Mesodermal cell (in vitro differentiated cells): Measurements from ENCODE around the gene TIMP4.
A peak's percentile ranks its signal among the peaks of the same experiment; 100 is the strongest.

ENCODE experiments used
- H3K27ac ChIP-seq: 2 replicates; pipeline ENCODE4 v1.7.0; 2013; ENCODE audit warnings: mild to moderate bottlenecking, low read depth, low read length, moderate library complexity; ENCODE audit not compliant: severe bottlenecking
- H3K36me3 ChIP-seq: 2 replicates; pipeline ENCODE4 v1.7.1; 2013; ENCODE audit warnings: mild to moderate bottlenecking, low read length, moderate library complexity; ENCODE audit not compliant: control insufficient read depth, insufficient read depth
- H3K4me1 ChIP-seq: one replicate; pipeline ENCODE4 v1.7.1; 2013; ENCODE audit warnings: mild to moderate bottlenecking, low read length; ENCODE audit not compliant: insufficient read depth, control insufficient read depth, poor library complexity, severe bottlenecking
- H3K4me3 ChIP-seq: 2 replicates; pipeline ENCODE4 v1.7.0; 2013; ENCODE audit warnings: low read length, control low read depth, mild to moderate bottlenecking; ENCODE audit not compliant: insufficient read depth, poor library complexity, severe bottlenecking; ENCODE audit errors: extremely low read depth
- H3K9me3 ChIP-seq: 2 replicates; pipeline ENCODE4 v1.7.1; 2013; ENCODE audit warnings: mild to moderate bottlenecking, low read length, moderate library complexity; ENCODE audit not compliant: control insufficient read depth
- WGBS, 2 experiments: methylation state at CpG; one replicate each; pipeline ENCODE4 v1.1.5; 2013; ENCODE audit warnings: missing lambda C conversion rate in 2 of 2; ENCODE audit not compliant: insufficient coverage in 2 of 2; 5-methylcytosine and 5-hydroxymethylcytosine counted together

The TIMP4 gene

DNA sequence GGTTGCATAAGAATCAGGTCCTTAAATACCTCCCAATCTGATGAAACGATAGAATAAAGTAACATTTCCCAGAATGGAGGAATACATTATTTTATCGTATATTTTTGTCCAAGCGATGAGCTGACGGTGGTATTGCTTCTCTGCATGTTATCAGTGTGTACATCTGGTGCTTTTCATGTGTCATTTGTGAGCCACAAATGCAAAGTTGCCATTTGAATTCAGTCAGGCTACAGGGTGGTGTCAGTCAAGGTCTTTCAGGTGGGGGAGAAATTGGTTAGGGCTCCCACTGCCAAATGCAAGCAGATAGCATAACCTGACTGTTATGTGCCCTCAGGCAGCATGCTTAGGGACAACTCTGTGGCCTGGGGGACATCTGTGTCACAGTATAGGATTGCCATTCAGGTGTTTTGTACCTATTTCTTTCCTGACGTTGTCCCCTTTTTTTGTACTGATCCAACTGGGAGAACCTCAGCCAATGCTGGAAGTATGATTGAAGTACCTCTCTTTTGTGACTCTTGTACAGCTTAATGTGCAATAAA is 26.5 kb upstream of the TIMP4 start:
- WGBS, 2 experiments: 96 to 100% methylated on average over 2 to 4 of the region's 5 CpGs
- Histone ChIP-seq H3K27ac (no peak overlapping the region), H3K4me3 (no peak overlapping the region), H3K9me3 (no peaks in the 10 kb centered on the region), H3K4me1 (peaks cover 22% of the 10 kb centered on the region), H3K36me3 (no peaks in the 10 kb centered on the region)

DNA sequence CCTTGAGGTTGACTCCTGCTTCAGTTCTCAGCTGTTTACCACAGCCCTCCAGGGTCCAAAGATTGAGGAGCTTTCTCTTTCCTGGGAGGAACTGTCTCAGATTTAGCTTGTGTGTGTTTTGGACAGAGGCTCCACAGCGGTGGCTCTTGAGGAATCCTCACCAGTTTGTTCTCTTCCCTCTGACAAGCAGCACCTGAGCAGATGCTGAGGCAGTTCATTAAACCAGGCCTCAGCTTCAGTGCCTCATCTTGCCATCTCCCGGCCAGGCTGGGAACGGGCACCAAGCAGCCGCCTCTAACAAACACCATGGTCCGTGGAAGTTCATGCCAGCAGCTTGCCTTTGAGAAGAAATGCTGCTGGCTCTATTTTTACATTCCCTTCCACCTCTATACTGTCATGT is 25.8 kb upstream of the TIMP4 start:
- Histone ChIP-seq H3K9me3 (no peaks in the 10 kb centered on the region), H3K4me1 (peaks cover 22% of the 10 kb centered on the region), H3K4me3 (no peak overlapping the region), H3K36me3 (no peaks in the 10 kb centered on the region), H3K27ac (no peak overlapping the region)
- 93 to 96% methylated on average over 4 of the region's 5 CpGs for WGBS, 2 experiments

DNA sequence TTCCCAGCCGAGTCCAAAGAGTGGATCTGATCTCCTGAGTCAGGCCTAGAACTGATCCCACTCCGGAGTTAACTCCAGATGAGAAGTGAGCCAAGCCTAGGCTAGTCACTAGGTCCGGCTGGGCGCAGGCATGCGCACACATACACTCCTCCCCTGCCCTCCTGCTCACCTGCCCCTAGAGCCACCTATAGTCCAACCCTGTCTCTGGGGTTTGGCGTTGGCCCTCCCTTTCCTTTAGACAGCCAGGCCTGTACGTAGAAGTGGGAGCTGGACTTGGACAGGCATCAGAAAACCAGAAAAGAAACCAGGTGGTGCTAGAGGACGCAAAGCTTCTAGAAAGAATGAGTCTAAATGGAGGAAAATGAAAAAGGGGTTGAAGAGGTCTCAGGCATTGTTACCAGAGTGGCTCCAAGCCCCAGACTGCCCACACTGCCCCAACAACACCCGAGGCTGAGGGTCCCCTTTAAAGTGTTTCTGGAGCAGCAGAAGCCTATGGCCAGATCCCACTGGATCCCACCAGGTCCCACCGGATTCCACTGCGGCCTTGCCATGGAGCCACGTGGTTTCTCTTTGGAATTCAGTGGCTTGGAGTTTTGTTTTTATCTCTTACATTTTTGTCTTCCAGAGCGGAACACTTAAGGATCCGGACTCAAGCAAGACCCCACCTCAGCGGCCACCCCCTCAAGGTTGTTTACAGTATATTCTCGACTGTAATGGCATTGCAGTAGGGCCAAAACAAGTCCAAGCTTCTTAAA is 24.2 kb upstream of the TIMP4 start:
- peaks cover 21% of the 10 kb centered on the region for H3K4me1 ChIP-seq
- 93 to 99% methylated on average over 10 to 12 of the region's 16 CpGs for WGBS, 2 experiments
- no peak overlapping the region for H3K27ac ChIP-seq
- H3K9me3 ChIP-seq: no peaks in the 10 kb centered on the region
- H3K4me3 ChIP-seq: no peak overlapping the region
- no peaks in the 10 kb centered on the region for H3K36me3 ChIP-seq

DNA sequence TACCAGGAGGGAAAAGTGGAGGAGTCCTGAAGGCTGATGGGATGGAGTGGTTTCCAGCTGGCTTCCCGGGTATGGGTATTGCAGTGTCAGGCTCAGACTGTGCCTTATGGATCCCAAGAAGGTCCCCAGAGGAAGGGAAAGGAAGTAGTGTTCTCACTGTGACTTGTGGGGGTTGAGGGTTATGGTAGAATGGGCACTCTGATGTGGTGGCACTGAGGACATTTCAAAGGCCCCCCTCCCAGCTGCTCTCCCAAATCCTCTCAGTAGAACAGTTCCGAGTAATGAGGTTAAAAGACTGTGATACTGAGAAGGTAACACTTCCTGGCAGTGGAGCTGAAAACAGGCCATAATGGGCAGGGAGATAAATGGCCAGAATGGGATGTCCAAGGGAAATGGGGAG is 23.1 kb upstream of the TIMP4 start:
- Histone ChIP-seq H3K4me3 (no peak overlapping the region), H3K36me3 (no peaks in the 10 kb centered on the region), H3K4me1 (peaks cover 16% of the 10 kb centered on the region), H3K27ac (no peak overlapping the region), H3K9me3 (no peaks in the 10 kb centered on the region)
- WGBS, 2 experiments: no CpG with 5 or more reads among the region's 2 CpGs

DNA sequence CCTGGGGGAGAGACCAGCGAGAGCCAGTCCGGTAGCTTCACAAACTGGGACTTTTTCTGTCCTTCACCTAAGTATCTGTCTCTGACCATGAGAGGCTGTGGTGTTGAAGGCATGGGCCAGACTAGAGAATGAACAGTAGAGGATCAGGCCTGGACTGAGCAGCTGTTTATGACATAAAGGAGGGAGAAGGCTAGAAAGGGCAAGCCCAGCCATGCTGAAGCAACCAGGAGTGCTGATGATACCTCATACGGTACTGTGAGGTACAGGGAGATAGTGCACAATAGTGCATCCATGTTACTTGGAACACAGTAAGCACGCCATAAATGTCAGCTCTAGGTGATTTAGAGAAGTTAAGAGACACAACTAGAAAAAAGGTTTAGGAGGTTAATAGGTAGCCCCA is 22.6 kb upstream of the TIMP4 start:
- no peaks in the 10 kb centered on the region for H3K9me3 ChIP-seq
- 92 to 94% methylated on average over 2 to 4 of the region's 4 CpGs for WGBS, 2 experiments
- H3K4me1 ChIP-seq: peaks cover 15% of the 10 kb centered on the region

DNA sequence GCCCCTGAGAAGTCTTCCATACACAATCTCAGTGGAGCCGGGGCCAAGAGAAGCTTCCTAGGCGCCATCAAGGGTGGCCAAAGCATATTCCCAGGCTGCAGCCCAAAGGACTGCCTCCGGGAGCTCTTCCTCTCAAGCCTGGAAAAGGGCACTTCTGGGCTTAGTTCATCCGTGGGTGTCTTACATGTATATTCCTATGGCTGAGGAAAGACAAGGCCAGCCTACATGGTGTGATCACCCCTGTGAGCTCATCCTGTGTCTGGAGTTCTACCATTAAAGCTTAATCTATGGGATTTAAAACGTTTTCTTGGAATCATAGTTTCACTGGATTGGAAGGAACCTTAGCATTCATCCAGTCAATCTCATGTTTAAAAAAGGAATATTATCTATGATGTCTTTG is 21.9 kb upstream of the TIMP4 start:
- Histone ChIP-seq H3K36me3 (no peaks in the 10 kb centered on the region), H3K9me3 (no peaks in the 10 kb centered on the region), H3K4me3 (no peak overlapping the region), H3K4me1 (peaks cover 15% of the 10 kb centered on the region), H3K27ac (no peak overlapping the region)
- WGBS, 2 experiments: 93 to 95% methylated on average over 4 of the region's 5 CpGs

More for the DNA sequence above, 22.6 kb upstream of the TIMP4 start:
- no peak overlapping the region for H3K4me3 ChIP-seq
- H3K36me3 ChIP-seq: no peaks in the 10 kb centered on the region
- H3K27ac ChIP-seq: no peak overlapping the region

DNA sequence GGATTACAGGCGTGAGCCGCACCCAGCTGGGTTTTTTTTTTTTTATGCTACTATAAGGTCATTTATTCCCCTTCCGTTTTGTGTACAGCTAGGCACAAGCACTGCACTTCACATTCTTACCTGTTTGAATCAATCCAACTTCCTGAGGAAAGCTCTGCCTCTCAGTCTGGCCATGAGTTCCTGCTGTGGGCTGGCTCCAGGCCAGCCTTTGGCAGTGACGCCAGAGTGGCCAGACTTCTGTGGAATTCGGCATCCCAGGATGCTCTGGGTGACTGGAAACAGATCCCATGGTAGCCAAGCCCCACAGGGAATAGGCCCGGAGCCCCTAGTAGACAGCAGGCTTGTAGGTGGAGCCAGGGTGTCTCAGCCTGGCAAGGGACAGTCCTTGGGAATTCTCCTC is 21.5 kb upstream of the TIMP4 start:
- no peaks in the 10 kb centered on the region for H3K9me3 ChIP-seq
- H3K4me3 ChIP-seq: no peak overlapping the region
- H3K27ac ChIP-seq: no peak overlapping the region
- H3K36me3 ChIP-seq: no peaks in the 10 kb centered on the region
- H3K4me1 ChIP-seq: peaks cover 15% of the 10 kb centered on the region
- 85 to 90% methylated on average over 5 to 6 of the region's 6 CpGs for whole genome bisulfite sequencing, 2 experiments

DNA sequence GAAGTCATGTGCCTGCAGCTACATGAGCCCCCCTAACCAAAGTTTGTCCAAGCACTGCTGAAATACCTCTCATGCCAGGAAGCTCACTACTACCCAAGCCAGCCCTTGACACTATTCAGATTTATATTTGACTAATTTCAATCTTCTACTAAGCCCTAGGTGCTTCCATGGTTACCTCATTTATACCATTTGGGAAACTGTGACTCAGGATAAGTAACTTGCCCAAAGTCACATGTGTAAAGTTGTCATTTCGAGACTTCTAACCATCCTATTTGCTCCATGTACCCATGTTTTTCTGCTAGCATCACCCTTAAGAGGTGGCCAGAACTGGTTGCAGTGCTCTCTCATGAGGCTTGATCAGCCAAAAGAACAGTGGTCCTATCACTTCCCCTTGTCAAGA is 20.7 kb upstream of the TIMP4 start:
- no peaks in the 10 kb centered on the region for H3K9me3 ChIP-seq
- H3K4me1 ChIP-seq: peaks cover 15% of the 10 kb centered on the region
- H3K4me3 ChIP-seq: no peak overlapping the region
- no peaks in the 10 kb centered on the region for H3K36me3 ChIP-seq
- no peak overlapping the region for H3K27ac ChIP-seq
- 100% methylated on average over 1 of the region's 1 CpG for WGBS, 2 experiments

DNA sequence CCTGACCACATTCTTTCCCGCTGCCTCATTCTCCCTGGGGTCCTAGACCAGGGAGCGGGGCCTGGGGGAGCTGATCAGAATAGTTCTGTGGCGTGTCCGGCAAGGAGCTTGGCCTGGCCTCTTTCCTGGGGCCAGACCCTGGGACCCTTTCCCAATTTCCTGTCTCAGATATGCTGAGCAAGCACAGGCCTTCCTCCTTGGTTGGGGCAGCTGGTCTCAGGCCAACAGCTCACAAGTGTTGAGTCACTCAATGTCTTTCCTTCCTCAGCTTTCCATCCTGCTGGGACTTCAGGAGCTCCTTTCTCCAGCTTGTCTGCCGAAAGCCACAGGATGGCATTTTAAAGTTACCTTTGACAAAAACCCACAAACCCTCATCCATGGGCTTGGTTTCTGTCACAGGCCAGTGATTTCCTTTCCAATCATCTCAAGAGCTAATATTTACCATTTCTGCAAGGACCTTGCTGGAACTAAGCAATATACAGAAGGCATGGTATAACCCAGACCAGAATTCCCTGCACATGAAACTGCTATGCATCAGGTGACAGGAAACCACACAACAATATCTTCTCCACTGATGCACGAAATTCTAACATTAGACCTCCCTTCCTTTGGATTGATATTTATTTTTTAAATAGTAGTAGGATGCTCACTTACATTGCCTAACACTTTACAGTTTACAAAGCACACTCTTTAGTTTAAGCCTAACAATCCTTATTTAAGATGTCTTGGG is 19.5 kb upstream of the TIMP4 start:
- peaks cover 15% of the 10 kb centered on the region for H3K4me1 ChIP-seq
- WGBS, 2 experiments: 81 to 96% methylated on average over 5 of the region's 6 CpGs
- H3K4me3 ChIP-seq: no peak overlapping the region
- no peaks in the 10 kb centered on the region for H3K36me3 ChIP-seq
- no peaks in the 10 kb centered on the region for H3K9me3 ChIP-seq
- peak overlapping the region; percentile 37 for H3K27ac ChIP-seq

DNA sequence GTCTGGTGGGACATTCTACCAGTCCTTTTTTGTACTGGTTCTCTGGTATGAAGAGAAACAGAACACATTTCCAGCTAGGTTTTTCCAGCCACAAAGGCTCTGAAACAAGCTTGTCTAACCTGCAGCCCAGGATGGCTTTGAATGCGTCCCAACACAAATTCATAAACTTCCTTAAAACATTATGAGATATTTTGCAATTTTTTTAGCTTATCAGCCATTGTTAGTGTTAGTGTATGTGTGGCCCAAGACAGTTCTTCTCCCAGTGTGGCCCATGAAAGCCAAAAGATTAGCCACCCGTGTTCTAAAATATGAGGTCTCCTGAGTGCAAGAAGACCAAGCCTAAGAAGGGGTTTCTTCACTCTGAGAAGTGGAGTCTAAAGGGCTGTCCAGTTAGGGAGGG is 18.4 kb upstream of the TIMP4 start:
- 86 to 100% methylated on average over 1 of the region's 2 CpGs for WGBS, 2 experiments

More for the DNA sequence above, 18.4 kb upstream of the TIMP4 start:
- Histone ChIP-seq H3K4me3 (no peak overlapping the region), H3K27ac (no peak overlapping the region), H3K9me3 (peaks cover 10% of the 10 kb centered on the region), H3K36me3 (no peaks in the 10 kb centered on the region), H3K4me1 (peaks cover 15% of the 10 kb centered on the region)
